Ishikawa (cell line): Measurements from ENCODE around the gene FOXN3.

ENCODE experiments used
- CEBPB ChIP-seq: IDR thresholded peaks from 2 replicates; pipeline ENCODE4 v1.6.1; 2012
- CREB1 ChIP-seq: IDR thresholded peaks from 2 replicates; pipeline ENCODE4 v1.6.1; 2012; ENCODE audit warnings: low read depth
- EGR1 ChIP-seq: IDR thresholded peaks from 2 replicates; pipeline ENCODE4 v1.6.1; 2012
- EP300 ChIP-seq: IDR thresholded peaks from 2 replicates; pipeline ENCODE4 v1.6.1; 2012; ENCODE audit warnings: borderline replicate concordance
- FOXM1 ChIP-seq: IDR thresholded peaks from 2 replicates; pipeline ENCODE4 v1.6.1; 2012; ENCODE audit warnings: low read depth, borderline replicate concordance
- MAX ChIP-seq: IDR thresholded peaks from 2 replicates; pipeline ENCODE4 v1.6.1; 2012
- NFIC ChIP-seq: IDR thresholded peaks from 2 replicates; pipeline ENCODE4 v1.6.1; 2012
- RAD21 ChIP-seq: IDR thresholded peaks from 2 replicates; pipeline ENCODE4 v1.6.1; 2012; ENCODE audit warnings: low read depth
- REST ChIP-seq: IDR thresholded peaks from 2 replicates; pipeline ENCODE4 v1.6.1; 2012; ENCODE audit warnings: low read depth, mild to moderate bottlenecking
- TAF1 ChIP-seq: IDR thresholded peaks from 2 replicates; pipeline ENCODE4 v1.6.1; 2012; ENCODE audit warnings: low read depth, mild to moderate bottlenecking
- TCF12 ChIP-seq: IDR thresholded peaks from 2 replicates; pipeline ENCODE4 v1.6.1; 2012; ENCODE audit warnings: low read depth
- TEAD4 ChIP-seq: IDR thresholded peaks from 2 replicates; pipeline ENCODE4 v1.6.1; 2012
- USF1 ChIP-seq: IDR thresholded peaks from 2 replicates; pipeline ENCODE4 v1.6.1; 2012
- YY1 ChIP-seq: IDR thresholded peaks from 2 replicates; pipeline ENCODE4 v1.6.1; 2012; ENCODE audit warnings: low read depth
- ZBTB7A ChIP-seq: IDR thresholded peaks from 2 replicates; pipeline ENCODE4 v1.6.1; 2012; ENCODE audit warnings: low read depth

FOXN3 gene

GRCh38 chr14:89344920-89345254, 72.1 kb downstream of the FOXN3 start:
- no peak for TF ChIP-seq USF1
- TF ChIP-seq TEAD4 = no peak
- TF ChIP-seq TAF1 = no peak
- no peak for TF ChIP-seq YY1
- no peak for TF ChIP-seq NFIC
- no peak for TF ChIP-seq EGR1
- no peak for TF ChIP-seq REST
- no peak for TF ChIP-seq TCF12
- TF ChIP-seq CREB1 = no peak
- no peak for TF ChIP-seq RAD21
- TF ChIP-seq ZBTB7A = no peak
- TF ChIP-seq MAX = no peak
- no peak for TF ChIP-seq EP300
- no peak for TF ChIP-seq CEBPB

GRCh38 chr14:89343356-89343755, 73.7 kb downstream of the FOXN3 start:
- no peak for TF ChIP-seq REST
- TF ChIP-seq EP300 = no peak

- TF ChIP-seq CEBPB (no peak), REST (no peak), EP300 (no peak), RAD21 (no peak), ZBTB7A (no peak), EGR1 (no peak), USF1 (no peak), YY1 (no peak), CREB1 (no peak), TAF1 (no peak), NFIC (no peak), TCF12 (no peak), FOXM1 (no peak), TEAD4 (no peak), MAX (no peak)
These were observed 75.0 kb downstream of the FOXN3 start for GRCh38 chr14:89342049-89342448.

GRCh38 chr14:89340200-89341181, 76.5 kb downstream of the FOXN3 start:
- TF ChIP-seq EGR1 (no peak), ZBTB7A (no peak), RAD21 (no peak), USF1 (no peak), TEAD4 (no peak), CREB1 (no peak), FOXM1 (no peak), YY1 (no peak), MAX (no peak), NFIC (no peak), TCF12 (no peak), TAF1 (no peak), REST (no peak), EP300 (no peak), CEBPB (no peak)
